Stimulated activated naive CD8-positive, alpha-beta T cell treated with anti-CD3 and anti-CD28 coated beads, Interleukin-15, Interleukin-2, amounts not matched to agents 100 ng/mL and 50 ng/mL, for 24 hours (primary cell): ENCODE results near the gene TP53BP2.
"Not testable (repeated sequence)": the region's sequence is repeated elsewhere in the genome, so short reads cannot be mapped to it uniquely, and the experiment has no call there.

Source experiments
- H3K27ac Mint-ChIP-seq: one replicate; pipeline ENCODE4 v1.8.0; 2021; ENCODE audit warnings: mild to moderate bottlenecking, mixed read lengths
- H3K27me3 Mint-ChIP-seq: one replicate; pipeline ENCODE4 v1.8.0; 2021; ENCODE audit warnings: mixed read lengths
- H3K36me3 Mint-ChIP-seq: one replicate; pipeline ENCODE4 v1.8.0; 2021; ENCODE audit warnings: low read depth, mixed read lengths
- H3K4me1 Mint-ChIP-seq: one replicate; pipeline ENCODE4 v1.8.0; 2021; ENCODE audit warnings: low read depth, mixed read lengths
- H3K4me3 Mint-ChIP-seq: one replicate; pipeline ENCODE4 v1.8.0; 2021; ENCODE audit warnings: mild to moderate bottlenecking, mixed read lengths
- H3K9me3 Mint-ChIP-seq: one replicate; pipeline ENCODE4 v1.8.0; 2021; ENCODE audit warnings: mixed read lengths

Gene TP53BP2

DNA sequence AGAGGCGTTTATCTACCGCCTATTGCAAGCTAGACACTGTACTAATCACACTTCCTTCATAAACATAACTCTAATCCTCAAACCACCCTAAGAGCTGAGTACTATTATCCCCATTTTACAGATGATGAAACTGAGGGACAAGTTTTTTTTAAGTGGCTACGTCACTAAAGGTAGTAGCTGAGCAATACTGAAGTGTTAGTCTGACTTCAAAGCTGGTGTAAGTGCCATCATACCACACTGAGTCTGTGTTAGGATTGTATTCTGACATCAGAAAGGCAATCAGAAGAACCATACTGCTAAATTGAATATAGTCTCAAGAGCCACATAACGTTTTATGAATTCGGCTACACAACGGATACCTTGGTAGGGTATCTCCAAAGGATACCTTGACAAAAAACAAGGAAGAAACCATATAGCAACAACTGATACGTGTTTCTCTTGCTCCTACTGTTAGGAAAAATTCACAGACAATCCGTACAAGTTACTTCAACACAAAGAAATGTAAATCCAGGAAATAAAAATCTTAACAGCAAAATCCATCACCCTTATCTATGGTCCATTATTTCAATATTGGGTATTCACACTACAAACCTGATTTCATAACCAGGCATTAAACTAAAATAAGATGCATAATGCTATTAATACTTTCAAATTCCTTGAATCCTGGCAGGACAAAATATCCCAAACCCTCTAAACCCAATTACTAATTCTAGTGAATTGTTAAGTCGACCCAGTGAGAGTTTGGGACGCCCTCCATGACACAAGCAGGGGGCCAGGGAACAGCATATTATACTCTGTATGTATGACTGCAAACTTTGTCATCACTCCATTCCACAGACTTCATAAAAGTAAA lies 1.6 kb downstream of the TP53BP2 start:
- H3K4me3 Mint-ChIP-seq: peak overlapping the region; percentile 91
- peaks cover 56% of the 10 kb centered on the region for H3K4me1 Mint-ChIP-seq
- no peaks in the 10 kb centered on the region for H3K27me3 Mint-ChIP-seq
- peaks cover 3% of the 10 kb centered on the region for H3K36me3 Mint-ChIP-seq
- H3K9me3 Mint-ChIP-seq: peaks cover 4% of the 10 kb centered on the region
- peak overlapping the region; percentile 94 for H3K27ac Mint-ChIP-seq

GRCh38 chr1:223842784-223843183 lies 3.0 kb downstream of the TP53BP2 start:
- Mint-ChIP-seq H3K4me1 (peaks cover 66% of the 10 kb centered on the region), H3K4me3 (peak overlapping the region; percentile 40), H3K9me3 (peaks cover under 1% of the 10 kb centered on the region), H3K36me3 (peaks cover 3% of the 10 kb centered on the region), H3K27me3 (no peaks in the 10 kb centered on the region), H3K27ac (no peak overlapping the region)

- not testable (repeated sequence) for H3K27ac Mint-ChIP-seq, H3K27me3 Mint-ChIP-seq, H3K36me3 Mint-ChIP-seq, H3K4me3 Mint-ChIP-seq, H3K9me3 Mint-ChIP-seq
- H3K4me1 Mint-ChIP-seq: peaks cover 66% of the 10 kb centered on the region
Measured at GRCh38 chr1:223841977-223842623, 3.6 kb downstream of the TP53BP2 start.

DNA sequence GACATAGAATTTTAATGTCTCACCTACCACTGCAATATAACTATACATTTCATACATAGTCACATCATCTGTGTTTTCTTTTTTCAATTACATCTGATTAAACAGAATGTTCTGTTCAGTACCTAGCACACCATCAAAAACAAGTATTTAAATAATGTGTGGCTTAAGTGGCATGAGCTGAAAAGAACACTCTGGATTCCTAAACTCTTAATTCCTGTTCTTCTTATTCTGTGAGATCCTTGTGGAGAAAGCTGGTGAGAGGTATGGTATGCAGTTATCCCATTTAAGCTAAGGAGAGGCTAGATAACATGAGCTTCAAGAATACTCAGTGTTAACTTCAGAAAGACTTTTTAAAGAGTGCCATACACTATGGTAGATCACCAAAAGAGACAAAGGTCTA lies 5.5 kb downstream of the TP53BP2 start:
- Mint-ChIP-seq H3K36me3 (peaks cover 3% of the 10 kb centered on the region), H3K4me3 (no peak overlapping the region), H3K4me1 (peaks cover 58% of the 10 kb centered on the region), H3K27me3 (no peaks in the 10 kb centered on the region), H3K9me3 (no peaks in the 10 kb centered on the region), H3K27ac (peak overlapping the region; percentile 7)

DNA sequence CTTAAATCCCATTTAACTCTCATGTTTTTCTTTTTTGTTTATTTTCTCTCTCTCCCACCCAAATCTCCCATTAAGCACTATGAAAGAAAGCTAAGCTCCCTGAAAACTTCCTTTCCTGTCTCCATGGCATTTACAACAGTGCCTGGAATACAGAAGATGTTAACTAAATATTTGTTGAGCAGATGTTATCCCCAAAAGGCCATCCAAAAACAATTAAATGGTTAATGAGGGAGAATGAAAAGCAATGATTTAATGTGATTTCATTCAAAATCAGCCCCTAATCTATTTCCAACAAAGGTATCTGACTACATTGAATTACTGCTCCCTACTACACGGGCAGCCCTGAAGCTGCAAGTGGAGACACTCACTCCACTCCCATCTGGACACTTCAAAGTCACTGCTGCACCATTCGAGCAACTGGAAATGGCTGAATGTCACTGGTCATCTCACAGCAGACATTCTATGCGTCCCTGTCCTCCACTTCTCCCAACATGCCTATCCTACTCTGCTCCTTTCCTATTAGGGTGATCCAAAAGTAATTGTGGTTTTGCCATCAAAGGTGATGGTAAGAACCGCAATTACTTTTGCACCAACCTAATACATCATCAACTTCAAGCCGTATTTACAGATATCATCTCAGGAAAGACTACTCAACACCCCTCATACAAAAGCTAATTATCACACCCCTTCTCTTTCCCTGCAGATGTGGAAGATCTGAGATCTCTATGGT lies 7.5 kb downstream of the TP53BP2 start:
- Mint-ChIP-seq H3K27me3 (no peaks in the 10 kb centered on the region), H3K9me3 (no peaks in the 10 kb centered on the region), H3K36me3 (no peaks in the 10 kb centered on the region), H3K4me1 (peaks cover 48% of the 10 kb centered on the region), H3K4me3 (no peak overlapping the region), H3K27ac (no peak overlapping the region)

GRCh38 chr1:223837687-223838086 lies 8.1 kb downstream of the TP53BP2 start:
- H3K27me3 Mint-ChIP-seq: no peaks in the 10 kb centered on the region
- H3K27ac Mint-ChIP-seq: no peak overlapping the region
- H3K4me1 Mint-ChIP-seq: peaks cover 42% of the 10 kb centered on the region
- H3K36me3 Mint-ChIP-seq: no peaks in the 10 kb centered on the region
- no peak overlapping the region for H3K4me3 Mint-ChIP-seq
- H3K9me3 Mint-ChIP-seq: no peaks in the 10 kb centered on the region

DNA sequence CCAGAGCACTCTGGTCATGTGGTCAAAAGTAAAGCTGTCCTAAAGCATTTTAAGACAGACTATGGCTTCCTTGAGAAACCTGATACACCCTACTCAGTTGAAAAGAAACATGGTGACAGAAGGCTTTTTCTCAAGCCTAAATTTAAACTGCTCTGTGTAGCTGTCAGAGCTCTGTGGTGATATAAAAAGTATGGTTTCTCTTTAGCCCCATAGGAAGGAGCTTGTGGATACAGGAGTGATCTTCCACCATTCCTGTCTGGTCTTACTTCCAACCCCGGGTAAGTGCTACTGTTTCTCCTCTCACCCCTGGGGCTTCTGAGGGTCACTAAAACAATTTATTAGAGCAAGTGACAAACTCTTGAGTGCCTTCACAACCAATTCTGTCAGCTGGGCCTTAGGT lies 8.5 kb downstream of the TP53BP2 start:
- Mint-ChIP-seq H3K36me3 (no peaks in the 10 kb centered on the region), H3K9me3 (no peaks in the 10 kb centered on the region), H3K27me3 (no peaks in the 10 kb centered on the region), H3K4me3 (no peak overlapping the region), H3K4me1 (peaks cover 37% of the 10 kb centered on the region), H3K27ac (no peak overlapping the region)

DNA sequence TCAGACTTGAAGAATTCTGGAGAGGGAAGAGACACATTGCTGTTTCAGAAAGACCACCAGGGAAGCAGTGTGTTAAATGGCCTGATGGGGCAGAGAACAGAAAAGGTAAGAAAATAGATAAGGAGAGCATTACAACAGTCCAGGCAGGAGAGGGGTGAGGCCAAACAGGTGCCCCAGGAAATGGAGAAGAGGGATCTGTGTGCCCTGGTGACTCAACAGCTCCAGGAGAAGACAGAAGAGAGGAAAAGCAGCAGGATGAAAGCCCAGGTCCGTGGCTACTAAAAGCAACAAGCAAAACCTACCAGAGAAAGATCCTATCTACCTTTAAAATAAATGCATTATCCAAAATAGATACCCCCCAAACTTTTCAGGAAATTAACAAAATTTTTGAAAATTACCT lies 9.2 kb downstream of the TP53BP2 start:
- H3K4me1 Mint-ChIP-seq: peaks cover 35% of the 10 kb centered on the region
- H3K27me3 Mint-ChIP-seq: no peaks in the 10 kb centered on the region
- no peak overlapping the region for H3K4me3 Mint-ChIP-seq
- H3K9me3 Mint-ChIP-seq: no peaks in the 10 kb centered on the region
- no peak overlapping the region for H3K27ac Mint-ChIP-seq
- H3K36me3 Mint-ChIP-seq: no peaks in the 10 kb centered on the region

- no peaks in the 10 kb centered on the region for H3K27me3 Mint-ChIP-seq
- peaks cover 32% of the 10 kb centered on the region for H3K4me1 Mint-ChIP-seq
- no peak overlapping the region for H3K4me3 Mint-ChIP-seq
- no peaks in the 10 kb centered on the region for H3K9me3 Mint-ChIP-seq
- no peaks in the 10 kb centered on the region for H3K36me3 Mint-ChIP-seq
- no peak overlapping the region for H3K27ac Mint-ChIP-seq
Measured at GRCh38 chr1:223835754-223836153, 10.0 kb downstream of the TP53BP2 start.

DNA sequence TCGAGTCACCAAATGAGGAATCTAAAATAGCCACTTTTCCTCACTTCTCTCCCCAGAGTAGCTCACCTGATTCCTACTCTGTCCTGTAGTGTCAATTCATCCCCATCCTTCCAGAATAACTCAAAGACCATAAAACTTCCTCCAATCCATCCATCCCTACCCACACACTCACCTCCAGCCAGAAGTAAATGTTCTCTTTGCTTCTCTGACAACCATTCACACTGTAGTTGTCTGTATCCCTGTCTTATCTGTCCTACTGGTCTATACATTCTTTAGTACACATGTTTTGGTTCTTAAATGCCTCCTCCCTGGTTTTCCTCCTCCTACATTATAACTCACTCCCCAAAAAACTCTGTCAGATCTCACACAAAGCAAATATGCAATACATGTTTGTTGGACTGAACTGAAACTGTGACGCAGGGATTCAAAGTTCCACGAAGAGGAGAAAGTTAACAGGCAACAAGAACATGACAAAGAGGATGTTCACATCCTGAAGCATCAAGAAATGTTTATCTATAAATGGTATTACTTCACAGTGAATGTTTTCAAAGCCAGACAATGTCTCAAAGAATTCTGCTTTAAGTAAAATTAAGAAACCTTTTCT lies 11.0 kb downstream of the TP53BP2 start:
- peaks cover 28% of the 10 kb centered on the region for H3K4me1 Mint-ChIP-seq
- no peak overlapping the region for H3K4me3 Mint-ChIP-seq
- peaks cover 1% of the 10 kb centered on the region for H3K36me3 Mint-ChIP-seq
- no peaks in the 10 kb centered on the region for H3K9me3 Mint-ChIP-seq
- no peak overlapping the region for H3K27ac Mint-ChIP-seq
- H3K27me3 Mint-ChIP-seq: no peaks in the 10 kb centered on the region

GRCh38 chr1:223833948-223834347 lies 11.8 kb downstream of the TP53BP2 start:
- H3K27me3 Mint-ChIP-seq: no peaks in the 10 kb centered on the region
- no peaks in the 10 kb centered on the region for H3K9me3 Mint-ChIP-seq
- H3K27ac Mint-ChIP-seq: no peak overlapping the region
- H3K4me3 Mint-ChIP-seq: no peak overlapping the region
- peaks cover 32% of the 10 kb centered on the region for H3K4me1 Mint-ChIP-seq
- peaks cover 5% of the 10 kb centered on the region for H3K36me3 Mint-ChIP-seq

DNA sequence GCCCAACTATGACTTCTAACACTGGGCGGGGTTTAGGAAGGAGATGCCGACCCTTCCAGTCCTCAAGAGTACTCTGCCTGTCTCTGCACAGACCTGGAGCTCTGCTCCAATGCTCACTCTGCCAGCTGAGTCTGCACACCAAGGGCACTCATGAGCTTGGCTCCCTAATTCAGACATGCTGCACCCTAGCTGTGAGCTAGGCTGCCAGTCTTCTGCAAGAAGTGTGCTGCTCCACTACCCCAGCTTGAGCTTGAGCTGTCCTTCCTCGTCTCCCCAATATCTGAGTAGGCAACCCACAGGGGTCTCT lies 13.2 kb downstream of the TP53BP2 start:
- Mint-ChIP-seq H3K27ac (no peak overlapping the region), H3K4me1 (peaks cover 26% of the 10 kb centered on the region), H3K27me3 (no peaks in the 10 kb centered on the region), H3K4me3 (peak overlapping the region; percentile 43), H3K36me3 (peaks cover 11% of the 10 kb centered on the region), H3K9me3 (no peaks in the 10 kb centered on the region)

GRCh38 chr1:223831755-223832636 lies 13.8 kb downstream of the TP53BP2 start:
- Mint-ChIP-seq H3K4me1 (peaks cover 27% of the 10 kb centered on the region), H3K27me3 (no peaks in the 10 kb centered on the region), H3K27ac (no peak overlapping the region), H3K4me3 (peak overlapping the region; percentile 43), H3K9me3 (no peaks in the 10 kb centered on the region), H3K36me3 (peaks cover 17% of the 10 kb centered on the region)

DNA sequence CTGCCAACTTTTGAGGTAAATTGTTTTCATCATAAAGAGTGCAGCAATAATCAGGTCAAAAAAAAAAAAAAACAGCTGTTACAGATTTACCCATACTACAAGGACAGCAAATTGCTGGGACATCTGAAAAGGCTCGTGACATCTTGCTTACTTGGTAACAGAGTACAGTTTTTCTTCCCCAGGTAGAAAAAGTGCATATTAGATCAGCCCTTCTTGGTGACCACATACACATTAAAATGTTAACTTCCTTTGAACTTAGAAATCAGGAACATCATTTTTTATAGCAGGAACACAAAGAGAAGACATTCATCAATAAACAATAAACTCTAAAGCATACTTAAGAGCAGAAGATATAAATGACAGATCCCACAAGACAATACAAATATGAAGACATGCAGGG lies 16.1 kb downstream of the TP53BP2 start:
- no peak overlapping the region for H3K4me3 Mint-ChIP-seq
- H3K36me3 Mint-ChIP-seq: peaks cover 18% of the 10 kb centered on the region
- no peak overlapping the region for H3K27ac Mint-ChIP-seq
- peaks cover 50% of the 10 kb centered on the region for H3K4me1 Mint-ChIP-seq
- H3K9me3 Mint-ChIP-seq: no peaks in the 10 kb centered on the region
- no peaks in the 10 kb centered on the region for H3K27me3 Mint-ChIP-seq
